Heart left ventricle (tissue), 13 donors: Measurements from ENCODE around the gene DUOXA1.

Experiments used
- CTCF ChIP-seq, 12 donors: fragments of 200-600 bp; sonication (generic) in 4 of 12; IDR thresholded peaks; one replicate each; pipeline versions ENCODE4 v1.5.0 to v1.8.0; 2018 to 2022; ENCODE audit warnings: antibody characterized with exemption in 12 of 12, mild to moderate bottlenecking in 5 of 12
- POLR2A ChIP-seq, 2 donors: fragments of 450-650 bp; IDR thresholded peaks; one replicate each; pipeline ENCODE4 v1.6.1; 2017; ENCODE audit warnings: antibody characterized with exemption in 2 of 2, mild to moderate bottlenecking in 2 of 2, moderate library complexity in 2 of 2
- donor health status: ischemic (EF 13 %, LVEDD 7.1; RV severe dilation, severe dysfunction).
- donor health status: DM: no; HTN: yes; CAD: no.
- donor health status: DM: no; HTN: no; CAD: no.
- donor health status: ischemic (EF 25% LVEDD 6.9; RV normal size, moderate dysfunction).
- donor health status: ischemic (EF 25% LVEDD 5.7; RV mildly dilated, moderate dysfunction).
- donor health status: ischemic (EF 35%, LVEDD 5.7; RV mildly dilated, moderate dysfunction).
- donor health status: nonischemic (EF 11% LVEDD 7.7; RV severe dilation, severe dysfunction).
- donor health status: DM: yes; HTN: yes; CAD: no.
- donor health status: PGD.
- donor health status: ischemic (EF 29% LVEDD 5.4; RV normal size, mild dysfunction).
- donor health status: nonischemic (EF 23%, LVEDD 6.1; RV moderate dilation, normal function).

- TF ChIP-seq CTCF (IDR thresholded peaks at IDR 0.05) (no peak), POLR2A (IDR thresholded peaks at IDR 0.05) (no peak)
These were observed 13.0 kb downstream of the DUOXA1 start for GRCh38 chr15:45116482-45117307.
